Suprapubic skin (tissue), 4 donors: ENCODE measurements around the gene SPG7.

Experiments
- CTCF ChIP-seq, 2 donors: fragments of 200-600 bp in 1 of 2; fragments of 450-650 bp in 1 of 2; sonication (generic) in 1 of 2; IDR thresholded peaks; one replicate each; pipeline ENCODE4 v1.5.1; 2016 to 2019; ENCODE audit warnings: antibody characterized with exemption in 2 of 2, mild to moderate bottlenecking in 1 of 2, moderate library complexity in 1 of 2
- EP300 ChIP-seq: sonication (generic); formaldehyde crosslinking; IDR thresholded peaks from one replicate; pipeline ENCODE4 v1.6.1; 2017; ENCODE audit warnings: antibody characterized with exemption
- POLR2A ChIP-seq, 2 donors: fragments of 450-650 bp; IDR thresholded peaks; one replicate each; pipeline ENCODE4 v1.6.1; 2017; ENCODE audit warnings: antibody characterized with exemption in 2 of 2, mild to moderate bottlenecking in 2 of 2, moderate library complexity in 2 of 2
- POLR2AphosphoS5 ChIP-seq, 3 donors: sonication (generic); formaldehyde crosslinking; IDR thresholded peaks; one replicate each; pipeline ENCODE4 v1.6.1; 2017; ENCODE audit warnings: antibody characterized with exemption in 3 of 3

GRCh38 chr16:89599902-89600301, 91.7 kb downstream of the SPG7 start:
- TF ChIP-seq POLR2A (IDR thresholded peaks at IDR 0.05) (no peak), CTCF (IDR thresholded peaks at IDR 0.05) (no peak), POLR2AphosphoS5 (IDR thresholded peaks at IDR 0.05) (no peak), EP300 (no peak)
